ENCODE results near the gene DARS1. TPM values are rescaled to one million over a fixed set of nuclear protein-coding genes. Genes with fewer than 3 reads are reported as not detected.

Gene DARS1
- total and polyA plus RNA-seq, 2 of the 13 experiments (the other 11 are each of a cell fraction or from before 2014, with no cell fraction given): 149 to 230 TPM

DNA sequence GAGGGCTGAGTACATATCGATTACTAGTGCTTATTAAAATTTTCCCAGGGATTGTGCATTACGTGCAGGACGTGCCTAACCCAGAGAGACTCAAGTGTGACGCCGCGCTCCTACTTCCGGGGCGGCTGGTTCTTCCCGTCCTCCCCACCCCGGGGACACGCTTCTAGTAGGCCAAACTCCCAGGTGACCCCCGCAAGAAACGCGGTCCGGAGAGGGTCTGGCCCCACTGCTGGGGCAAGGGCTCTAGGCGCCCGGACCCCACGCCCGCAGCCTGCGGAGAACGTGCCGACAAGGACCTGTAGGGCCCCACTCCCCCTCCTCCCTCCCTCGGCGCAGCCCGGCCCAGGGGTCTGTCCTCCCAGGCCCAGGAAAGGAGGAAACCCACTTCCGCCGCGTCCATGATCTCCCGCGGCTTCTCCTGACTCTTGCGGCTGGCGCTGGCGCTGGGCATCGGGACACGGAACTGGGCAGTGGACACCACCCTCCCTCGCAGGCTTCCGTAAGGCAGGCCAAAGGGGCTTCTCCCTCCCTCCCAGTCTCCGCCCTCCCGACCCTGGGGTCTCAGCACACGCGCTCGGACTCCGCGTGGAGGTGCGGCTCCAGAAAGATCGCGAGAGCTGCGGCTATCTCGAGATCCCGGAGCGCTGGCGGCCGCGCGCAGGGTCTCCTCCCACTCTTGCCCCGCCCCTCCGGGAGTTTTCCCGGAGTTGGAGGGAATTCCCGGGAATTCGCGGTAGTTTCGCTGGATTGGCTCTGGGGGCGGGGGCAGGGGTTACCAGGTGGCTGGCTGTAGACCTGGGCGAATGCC lies at the start of gene DARS1 (continued):
- TF ChIP-seq, protein P1, sequence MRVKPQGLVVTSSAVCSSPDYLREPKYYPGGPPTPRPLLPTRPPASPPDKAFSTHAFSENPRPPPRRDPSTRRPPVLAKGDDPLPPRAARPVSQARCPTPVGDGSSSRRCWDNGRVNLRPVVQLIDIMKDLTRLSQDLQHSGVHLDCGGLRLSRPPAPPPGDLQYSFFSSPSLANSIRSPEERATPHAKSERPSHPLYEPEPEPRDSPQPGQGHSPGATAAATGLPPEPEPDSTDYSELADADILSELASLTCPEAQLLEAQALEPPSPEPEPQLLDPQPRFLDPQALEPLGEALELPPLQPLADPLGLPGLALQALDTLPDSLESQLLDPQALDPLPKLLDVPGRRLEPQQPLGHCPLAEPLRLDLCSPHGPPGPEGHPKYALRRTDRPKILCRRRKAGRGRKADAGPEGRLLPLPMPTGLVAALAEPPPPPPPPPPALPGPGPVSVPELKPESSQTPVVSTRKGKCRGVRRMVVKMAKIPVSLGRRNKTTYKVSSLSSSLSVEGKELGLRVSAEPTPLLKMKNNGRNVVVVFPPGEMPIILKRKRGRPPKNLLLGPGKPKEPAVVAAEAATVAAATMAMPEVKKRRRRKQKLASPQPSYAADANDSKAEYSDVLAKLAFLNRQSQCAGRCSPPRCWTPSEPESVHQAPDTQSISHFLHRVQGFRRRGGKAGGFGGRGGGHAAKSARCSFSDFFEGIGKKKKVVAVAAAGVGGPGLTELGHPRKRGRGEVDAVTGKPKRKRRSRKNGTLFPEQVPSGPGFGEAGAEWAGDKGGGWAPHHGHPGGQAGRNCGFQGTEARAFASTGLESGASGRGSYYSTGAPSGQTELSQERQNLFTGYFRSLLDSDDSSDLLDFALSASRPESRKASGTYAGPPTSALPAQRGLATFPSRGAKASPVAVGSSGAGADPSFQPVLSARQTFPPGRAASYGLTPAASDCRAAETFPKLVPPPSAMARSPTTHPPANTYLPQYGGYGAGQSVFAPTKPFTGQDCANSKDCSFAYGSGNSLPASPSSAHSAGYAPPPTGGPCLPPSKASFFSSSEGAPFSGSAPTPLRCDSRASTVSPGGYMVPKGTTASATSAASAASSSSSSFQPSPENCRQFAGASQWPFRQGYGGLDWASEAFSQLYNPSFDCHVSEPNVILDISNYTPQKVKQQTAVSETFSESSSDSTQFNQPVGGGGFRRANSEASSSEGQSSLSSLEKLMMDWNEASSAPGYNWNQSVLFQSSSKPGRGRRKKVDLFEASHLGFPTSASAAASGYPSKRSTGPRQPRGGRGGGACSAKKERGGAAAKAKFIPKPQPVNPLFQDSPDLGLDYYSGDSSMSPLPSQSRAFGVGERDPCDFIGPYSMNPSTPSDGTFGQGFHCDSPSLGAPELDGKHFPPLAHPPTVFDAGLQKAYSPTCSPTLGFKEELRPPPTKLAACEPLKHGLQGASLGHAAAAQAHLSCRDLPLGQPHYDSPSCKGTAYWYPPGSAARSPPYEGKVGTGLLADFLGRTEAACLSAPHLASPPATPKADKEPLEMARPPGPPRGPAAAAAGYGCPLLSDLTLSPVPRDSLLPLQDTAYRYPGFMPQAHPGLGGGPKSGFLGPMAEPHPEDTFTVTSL (CRISPR knock-in tag; IDR thresholded peaks at IDR 0.05; ENCODE audit: borderline replicate concordance): peak; percentile 50; the same call in 1 of the 2 replicates
- no peak; the same call in 1 of the 2 replicates for TF ChIP-seq ZNF296 (CRISPR knock-in tag; conservative IDR thresholded peaks at IDR 0.05)
- peak; percentile 67; the same call in 1 of the 2 replicates for TF ChIP-seq ZNF552 (CRISPR knock-in tag; IDR thresholded peaks at IDR 0.05; ENCODE audit: borderline replicate concordance)
- TF ChIP-seq, protein P2, sequence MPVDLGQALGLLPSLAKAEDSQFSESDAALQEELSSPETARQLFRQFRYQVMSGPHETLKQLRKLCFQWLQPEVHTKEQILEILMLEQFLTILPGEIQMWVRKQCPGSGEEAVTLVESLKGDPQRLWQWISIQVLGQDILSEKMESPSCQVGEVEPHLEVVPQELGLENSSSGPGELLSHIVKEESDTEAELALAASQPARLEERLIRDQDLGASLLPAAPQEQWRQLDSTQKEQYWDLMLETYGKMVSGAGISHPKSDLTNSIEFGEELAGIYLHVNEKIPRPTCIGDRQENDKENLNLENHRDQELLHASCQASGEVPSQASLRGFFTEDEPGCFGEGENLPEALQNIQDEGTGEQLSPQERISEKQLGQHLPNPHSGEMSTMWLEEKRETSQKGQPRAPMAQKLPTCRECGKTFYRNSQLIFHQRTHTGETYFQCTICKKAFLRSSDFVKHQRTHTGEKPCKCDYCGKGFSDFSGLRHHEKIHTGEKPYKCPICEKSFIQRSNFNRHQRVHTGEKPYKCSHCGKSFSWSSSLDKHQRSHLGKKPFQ (CRISPR knock-in tag; IDR thresholded peaks at IDR 0.05; ENCODE audit: insufficient replicate concordance): peak; percentile 89
- TF ChIP-seq, protein P3, sequence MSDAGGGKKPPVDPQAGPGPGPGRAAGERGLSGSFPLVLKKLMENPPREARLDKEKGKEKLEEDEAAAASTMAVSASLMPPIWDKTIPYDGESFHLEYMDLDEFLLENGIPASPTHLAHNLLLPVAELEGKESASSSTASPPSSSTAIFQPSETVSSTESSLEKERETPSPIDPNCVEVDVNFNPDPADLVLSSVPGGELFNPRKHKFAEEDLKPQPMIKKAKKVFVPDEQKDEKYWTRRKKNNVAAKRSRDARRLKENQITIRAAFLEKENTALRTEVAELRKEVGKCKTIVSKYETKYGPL (CRISPR knock-in tag; IDR thresholded peaks at IDR 0.05): peak; percentile 33; the same call in 1 of the 2 replicates
- TF ChIP-seq NCOA1 (CRISPR knock-in tag; IDR thresholded peaks at IDR 0.05): peak; percentile 99
- TF ChIP-seq ZNF619 (CRISPR knock-in tag; IDR thresholded peaks at IDR 0.05): no peak; the same call in none of the 2 replicates
- TF ChIP-seq ZNF101 (CRISPR knock-in tag; IDR thresholded peaks at IDR 0.05; ENCODE audit: borderline replicate concordance, low read depth): peak; percentile 97
- 0 out of 2 replicates have a peak, but pooled peaks have one; percentile 61 for TF ChIP-seq ZNF879 (CRISPR knock-in tag; IDR thresholded peaks at IDR 0.05)
- TF ChIP-seq, protein P4, sequence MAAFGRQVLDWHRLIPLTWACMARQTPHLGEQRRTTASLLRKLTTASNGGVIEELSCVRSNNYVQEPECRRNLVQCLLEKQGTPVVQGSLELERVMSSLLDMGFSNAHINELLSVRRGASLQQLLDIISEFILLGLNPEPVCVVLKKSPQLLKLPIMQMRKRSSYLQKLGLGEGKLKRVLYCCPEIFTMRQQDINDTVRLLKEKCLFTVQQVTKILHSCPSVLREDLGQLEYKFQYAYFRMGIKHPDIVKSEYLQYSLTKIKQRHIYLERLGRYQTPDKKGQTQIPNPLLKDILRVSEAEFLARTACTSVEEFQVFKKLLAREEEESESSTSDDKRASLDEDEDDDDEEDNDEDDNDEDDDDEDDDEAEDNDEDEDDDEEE (CRISPR knock-in tag; IDR thresholded peaks at IDR 0.05): no peak; the same call in 1 of the 2 replicates
